HG03565 (cell line): Measurements from ENCODE around the gene MXRA8.

ENCODE experiments used
- ATAC-seq: cut with Tn5 transposase; IDR thresholded peaks from one replicate; pipeline ENCODE4 v1.9.1; 2021; ENCODE audit warnings: mild to moderate bottlenecking, moderate library complexity; ENCODE audit not compliant: unreplicated experiment

The MXRA8 gene

GRCh38 chr1:1337793-1338147 lies 20.6 kb downstream of the MXRA8 start:
- no peak for ATAC-seq

GRCh38 chr1:1336931-1337792 lies 21.2 kb downstream of the MXRA8 start:
- no peak for ATAC-seq

- no peak for ATAC-seq
Measured at GRCh38 chr1:1336446-1336845, 21.9 kb downstream of the MXRA8 start.

GRCh38 chr1:1335792-1336248 lies 22.5 kb downstream of the MXRA8 start:
- ATAC-seq: no peak

DNA sequence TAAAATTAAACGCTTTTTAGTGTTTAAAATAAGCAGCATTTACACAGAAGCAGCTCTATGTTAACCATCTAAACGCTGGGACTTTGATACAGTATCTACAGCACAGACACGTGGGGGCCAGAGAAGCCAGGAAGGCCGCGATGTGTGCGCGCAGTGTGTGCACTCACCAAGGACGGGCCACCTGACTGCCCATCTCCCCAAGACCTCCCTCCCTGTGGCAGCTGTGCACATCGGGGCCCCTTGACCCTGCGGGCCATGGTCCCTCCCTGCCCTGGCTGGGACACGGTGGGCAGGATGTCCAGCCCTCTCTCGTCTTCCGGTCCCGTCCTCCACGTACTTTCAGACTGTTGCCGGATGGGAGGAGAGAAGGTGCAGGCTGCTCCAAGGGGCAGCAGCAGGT lies 23.1 kb downstream of the MXRA8 start:
- ATAC-seq: no peak

DNA sequence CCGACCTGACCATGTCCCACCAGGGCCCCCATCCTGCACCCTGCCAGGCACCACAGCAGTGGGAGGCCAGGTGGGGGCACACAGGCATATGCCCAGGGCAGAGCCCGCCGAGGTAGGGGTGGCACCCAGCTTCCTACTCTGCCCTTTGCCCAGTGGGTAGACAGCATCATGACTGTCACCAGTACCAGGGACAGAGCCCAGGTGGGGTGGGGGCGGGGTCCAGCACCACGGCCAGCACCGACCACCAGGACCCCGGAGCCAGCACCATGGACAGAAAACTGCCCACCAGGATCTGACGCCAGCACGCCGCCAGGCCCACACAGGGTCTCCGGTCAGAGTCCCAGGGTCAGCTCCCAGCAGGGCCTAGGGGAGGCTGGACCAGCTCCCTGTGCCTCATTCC lies 23.5 kb downstream of the MXRA8 start:
- no peak for ATAC-seq

DNA sequence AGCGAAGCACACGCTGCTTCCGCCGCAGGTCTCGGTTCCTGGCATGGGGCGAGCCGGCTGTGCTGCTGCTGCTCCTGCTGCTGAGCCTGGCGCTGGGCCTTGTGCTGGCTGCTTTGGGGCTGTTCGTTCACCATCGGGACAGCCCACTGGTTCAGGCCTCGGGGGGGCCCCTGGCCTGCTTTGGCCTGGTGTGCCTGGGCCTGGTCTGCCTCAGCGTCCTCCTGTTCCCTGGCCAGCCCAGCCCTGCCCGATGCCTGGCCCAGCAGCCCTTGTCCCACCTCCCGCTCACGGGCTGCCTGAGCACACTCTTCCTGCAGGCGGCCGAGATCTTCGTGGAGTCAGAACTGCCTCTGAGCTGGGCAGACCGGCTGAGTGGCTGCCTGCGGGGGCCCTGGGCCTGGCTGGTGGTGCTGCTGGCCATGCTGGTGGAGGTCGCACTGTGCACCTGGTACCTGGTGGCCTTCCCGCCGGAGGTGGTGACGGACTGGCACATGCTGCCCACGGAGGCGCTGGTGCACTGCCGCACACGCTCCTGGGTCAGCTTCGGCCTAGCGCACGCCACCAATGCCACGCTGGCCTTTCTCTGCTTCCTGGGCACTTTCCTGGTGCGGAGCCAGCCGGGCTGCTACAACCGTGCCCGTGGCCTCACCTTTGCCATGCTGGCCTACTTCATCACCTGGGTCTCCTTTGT lies 24.7 kb downstream of the MXRA8 start:
- ATAC-seq: no peak

DNA sequence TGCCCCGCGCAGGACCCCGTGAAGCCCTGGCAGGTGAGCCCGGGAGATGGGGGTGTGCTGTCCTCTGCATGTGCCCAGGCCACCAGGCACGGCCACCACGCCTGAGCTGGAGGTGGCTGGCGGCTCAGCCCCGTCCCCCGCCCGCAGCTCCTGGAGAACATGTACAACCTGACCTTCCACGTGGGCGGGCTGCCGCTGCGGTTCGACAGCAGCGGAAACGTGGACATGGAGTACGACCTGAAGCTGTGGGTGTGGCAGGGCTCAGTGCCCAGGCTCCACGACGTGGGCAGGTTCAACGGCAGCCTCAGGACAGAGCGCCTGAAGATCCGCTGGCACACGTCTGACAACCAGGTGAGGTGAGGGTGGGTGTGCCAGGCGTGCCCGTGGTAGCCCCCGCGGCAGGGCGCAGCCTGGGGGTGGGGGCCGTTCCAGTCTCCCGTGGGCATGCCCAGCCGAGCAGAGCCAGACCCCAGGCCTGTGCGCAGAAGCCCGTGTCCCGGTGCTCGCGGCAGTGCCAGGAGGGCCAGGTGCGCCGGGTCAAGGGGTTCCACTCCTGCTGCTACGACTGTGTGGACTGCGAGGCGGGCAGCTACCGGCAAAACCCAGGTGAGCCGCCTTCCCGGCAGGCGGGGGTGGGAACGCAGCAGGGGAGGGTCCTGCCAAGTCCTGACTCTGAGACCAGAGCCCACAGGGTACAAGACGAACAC lies 25.4 kb downstream of the MXRA8 start:
- ATAC-seq: no peak

DNA sequence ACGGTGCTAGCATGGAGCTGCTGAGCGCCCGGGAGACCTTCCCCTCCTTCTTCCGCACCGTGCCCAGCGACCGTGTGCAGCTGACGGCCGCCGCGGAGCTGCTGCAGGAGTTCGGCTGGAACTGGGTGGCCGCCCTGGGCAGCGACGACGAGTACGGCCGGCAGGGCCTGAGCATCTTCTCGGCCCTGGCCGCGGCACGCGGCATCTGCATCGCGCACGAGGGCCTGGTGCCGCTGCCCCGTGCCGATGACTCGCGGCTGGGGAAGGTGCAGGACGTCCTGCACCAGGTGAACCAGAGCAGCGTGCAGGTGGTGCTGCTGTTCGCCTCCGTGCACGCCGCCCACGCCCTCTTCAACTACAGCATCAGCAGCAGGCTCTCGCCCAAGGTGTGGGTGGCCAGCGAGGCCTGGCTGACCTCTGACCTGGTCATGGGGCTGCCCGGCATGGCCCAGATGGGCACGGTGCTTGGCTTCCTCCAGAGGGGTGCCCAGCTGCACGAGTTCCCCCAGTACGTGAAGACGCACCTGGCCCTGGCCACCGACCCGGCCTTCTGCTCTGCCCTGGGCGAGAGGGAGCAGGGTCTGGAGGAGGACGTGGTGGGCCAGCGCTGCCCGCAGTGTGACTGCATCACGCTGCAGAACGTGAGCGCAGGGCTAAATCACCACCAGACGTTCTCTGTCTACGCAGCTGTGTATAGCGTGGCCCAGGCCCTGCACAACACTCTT lies 26.2 kb downstream of the MXRA8 start:
- no peak for ATAC-seq

DNA sequence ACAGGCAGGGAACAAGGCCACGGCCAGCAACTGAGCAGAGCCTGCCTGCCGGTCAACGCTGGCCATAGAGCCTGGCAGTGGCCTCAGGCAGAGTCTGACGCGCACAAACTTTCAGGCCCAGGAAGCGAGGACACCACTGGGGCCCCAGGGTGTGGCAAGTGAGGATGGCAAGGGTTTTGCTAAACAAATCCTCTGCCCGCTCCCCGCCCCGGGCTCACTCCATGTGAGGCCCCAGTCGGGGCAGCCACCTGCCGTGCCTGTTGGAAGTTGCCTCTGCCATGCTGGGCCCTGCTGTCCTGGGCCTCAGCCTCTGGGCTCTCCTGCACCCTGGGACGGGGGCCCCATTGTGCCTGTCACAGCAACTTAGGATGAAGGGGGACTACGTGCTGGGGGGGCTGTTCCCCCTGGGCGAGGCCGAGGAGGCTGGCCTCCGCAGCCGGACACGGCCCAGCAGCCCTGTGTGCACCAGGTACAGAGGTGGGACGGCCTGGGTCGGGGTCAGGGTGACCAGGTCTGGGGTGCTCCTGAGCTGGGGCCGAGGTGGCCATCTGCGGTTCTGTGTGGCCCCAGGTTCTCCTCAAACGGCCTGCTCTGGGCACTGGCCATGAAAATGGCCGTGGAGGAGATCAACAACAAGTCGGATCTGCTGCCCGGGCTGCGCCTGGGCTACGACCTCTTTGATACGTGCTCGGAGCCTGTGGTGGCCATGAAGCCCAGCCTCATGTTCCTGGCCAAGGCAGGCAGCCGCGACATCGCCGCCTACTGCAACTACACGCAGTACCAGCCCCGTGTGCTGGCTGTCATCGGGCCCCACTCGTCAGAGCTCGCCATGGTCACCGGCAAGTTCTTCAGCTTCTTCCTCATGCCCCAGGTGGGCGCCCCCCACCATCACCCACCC lies 27.0 kb downstream of the MXRA8 start, which contains the start of gene TAS1R3:
TAS1R3 (plus strand) TSS at position 213 of the 898 bp plus-strand sequence; CDS start at position 279, 66 bp downstream.
- no peak for ATAC-seq

GRCh38 chr1:1330366-1331067 lies 27.8 kb downstream of the MXRA8 start:
- no peak for ATAC-seq

- no peak for ATAC-seq
Measured at GRCh38 chr1:1329304-1330210, 28.8 kb downstream of the MXRA8 start.

- ATAC-seq: no peak
Measured at GRCh38 chr1:1328254-1328653, 30.1 kb downstream of the MXRA8 start.

GRCh38 chr1:1327291-1327690 lies 31.1 kb downstream of the MXRA8 start:
- no peak for ATAC-seq

GRCh38 chr1:1326075-1326605 lies 32.2 kb downstream of the MXRA8 start:
- no peak for ATAC-seq

DNA sequence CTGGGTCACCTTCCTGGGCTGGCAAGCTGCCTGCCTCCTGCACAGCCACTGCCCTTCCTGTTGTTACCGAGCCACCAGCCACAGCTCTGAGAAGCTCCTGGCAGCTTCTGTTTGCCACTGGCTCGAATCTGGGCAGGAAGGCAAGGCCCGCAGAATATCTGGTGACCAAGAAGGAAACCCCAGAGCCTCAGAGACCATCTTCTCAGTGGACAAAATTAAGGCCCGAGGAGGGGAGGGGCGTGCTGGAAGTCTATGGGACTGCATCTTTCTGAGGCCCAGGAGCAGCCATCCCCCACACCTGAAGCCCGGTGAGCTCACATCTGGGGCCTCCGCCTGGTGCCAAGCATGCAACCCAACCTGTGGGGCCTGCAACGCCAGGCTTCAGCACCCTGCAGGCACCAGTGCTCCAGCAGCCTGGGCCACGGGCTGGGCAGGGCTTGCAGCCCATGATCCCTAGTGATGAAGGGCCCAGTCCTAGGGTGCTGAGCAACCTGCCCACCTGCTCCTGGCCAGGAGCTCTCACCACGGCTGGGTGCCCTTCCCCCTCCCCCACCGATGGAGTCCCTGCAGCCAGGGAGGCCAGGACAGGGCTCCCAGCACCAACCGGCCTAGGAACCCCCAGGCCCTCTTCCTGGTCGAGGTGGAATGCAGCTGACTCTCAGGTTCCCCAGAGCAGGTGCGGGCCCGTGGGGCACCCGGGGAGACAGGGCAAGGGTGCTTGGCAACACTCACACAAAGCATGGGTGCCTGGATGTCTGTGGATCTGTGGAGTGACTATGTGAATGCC lies 32.9 kb downstream of the MXRA8 start:
- no peak for ATAC-seq
